B cell (primary cell): ENCODE data around the gene SLC50A1. TPM values are rescaled to one million over a fixed set of nuclear protein-coding genes. Genes with fewer than 3 reads are reported as not detected.

Experiments
- ATAC-seq: fragments of 200-7000 bp; cut with Tn5 transposase; one replicate; pipeline ENCODE4 v1.10.0; 2021; ENCODE audit warnings: low read depth, mild to moderate bottlenecking, moderate number of reproducible peaks, moderate library complexity
- CTCF ChIA-PET: fragments of 350-600 bp; sonication (Branson Sonifier 250); formaldehyde crosslinking; loops from one replicate; lab custom pipeline; 2021; ENCODE audit warnings: antibody characterized with exemption, inconsistent platforms; lab: Charles Lee
- POLR2A ChIA-PET: fragments of 350-600 bp; sonication (Branson Sonifier 250); formaldehyde crosslinking; loops from one replicate; lab custom pipeline; 2021; ENCODE audit warnings: antibody characterized with exemption; lab: Charles Lee
- DNase-seq: peaks from one replicate; pipeline ENCODE4 v3.0.0; 2013
- H2AFZ ChIP-seq: 2 replicates; pipeline ENCODE4 v1.6.1; 2012; ENCODE audit warnings: mild to moderate bottlenecking, low read depth, low read length; ENCODE audit not compliant: insufficient read depth, poor library complexity, severe bottlenecking
- H3K27ac ChIP-seq, 2 donors: 1 replicate in 1 of 2; 2 replicates in 1 of 2; pipeline ENCODE4 v1.5.1; 2012 to 2013; ENCODE audit warnings: low read length in 2 of 2, mild to moderate bottlenecking in 2 of 2, moderate library complexity in 1 of 2
- H3K27me3 ChIP-seq, 4 experiments: fragments of 200-600 bp in 1 of 4; sonication (generic) in 1 of 4; replicated peaks in 1 of 4; 1 replicate in 2 of 4; 2 replicates in 2 of 4; pipeline versions ENCODE4 v1.6.1 to v1.7.0; 2013 to 2016; ENCODE audit warnings: low read length in 3 of 4, mild to moderate bottlenecking in 2 of 4, mixed read lengths in 1 of 4, moderate library complexity in 1 of 4; ENCODE audit not compliant: insufficient read depth in 4 of 4, control insufficient read depth in 3 of 4; ENCODE audit errors: control extremely low read depth in 1 of 4
- H3K36me3 ChIP-seq, 2 experiments: replicated peaks in 1 of 2; 1 replicate in 1 of 2; 2 replicates in 1 of 2; pipeline versions ENCODE4 v1.6.1 to v1.7.1; 2013; ENCODE audit warnings: low read length in 1 of 2; ENCODE audit not compliant: insufficient read depth in 2 of 2, control insufficient read depth in 1 of 2; ENCODE audit errors: control extremely low read depth in 1 of 2, extremely low read depth in 1 of 2
- H3K4me1 ChIP-seq, 2 donors: fragments of 200-600 bp in 1 of 2; sonication (generic) in 1 of 2; 1 replicate in 1 of 2; 2 replicates in 1 of 2; pipeline versions ENCODE4 v1.5.1 to v1.6.1; 2013 to 2017; ENCODE audit warnings: low read length in 2 of 2; ENCODE audit not compliant: control insufficient read depth in 2 of 2, insufficient read depth in 2 of 2
- H3K4me2 ChIP-seq: replicated peaks from 2 replicates; pipeline ENCODE3; 2012; ENCODE audit warnings: mild to moderate bottlenecking, low read depth, low read length; ENCODE audit not compliant: poor library complexity, severe bottlenecking
- H3K4me3 ChIP-seq, 5 experiments: fragments of 200-600 bp in 1 of 5; sonication (generic) in 1 of 5; 1 replicate in 3 of 5; 2 replicates in 2 of 5; pipeline versions ENCODE4 v1.5.1 to v1.7.0; 2011 to 2016; ENCODE audit warnings: low read length in 4 of 5, mild to moderate bottlenecking in 4 of 5, low read depth in 2 of 5, control low read depth in 1 of 5, moderate library complexity in 1 of 5; ENCODE audit not compliant: insufficient read depth in 1 of 5; ENCODE audit errors: control extremely low read depth in 1 of 5, extremely low read depth in 1 of 5
- H3K79me2 ChIP-seq: fragments of 200-600 bp; sonication (generic); one replicate; pipeline ENCODE4 v1.6.0; 2016; ENCODE audit warnings: low read length; ENCODE audit not compliant: control insufficient read depth, insufficient read depth
- H3K9ac ChIP-seq: fragments of 200-600 bp; sonication (generic); 2 replicates; pipeline ENCODE4 v1.6.1; 2017; ENCODE audit warnings: mild to moderate bottlenecking, low read length, moderate library complexity
- H3K9me3 ChIP-seq, 3 donors: one replicate each; pipeline versions ENCODE4 v1.6.1 to v1.7.1; 2013; ENCODE audit warnings: low read length in 2 of 3; ENCODE audit not compliant: control insufficient read depth in 2 of 3, insufficient read depth in 1 of 3; ENCODE audit errors: control extremely low read depth in 1 of 3
- H4K20me1 ChIP-seq: 2 replicates; pipeline ENCODE4 v1.6.0; 2012; ENCODE audit warnings: mild to moderate bottlenecking, low read length; ENCODE audit not compliant: insufficient read depth, control insufficient read depth, poor library complexity, severe bottlenecking
- H3K27ac Mint-ChIP-seq: one replicate; pipeline ENCODE4 v1.8.0; 2021; ENCODE audit warnings: mixed read lengths
- H3K27me3 Mint-ChIP-seq: one replicate; pipeline ENCODE4 v1.8.0; 2021; ENCODE audit warnings: mixed read lengths
- H3K4me1 Mint-ChIP-seq: one replicate; pipeline ENCODE4 v1.8.0; 2021; ENCODE audit warnings: mixed read lengths
- H3K4me3 Mint-ChIP-seq: one replicate; pipeline ENCODE4 v1.8.0; 2021; ENCODE audit warnings: mixed read lengths
- H3K9me3 Mint-ChIP-seq: one replicate; pipeline ENCODE4 v1.8.0; 2022; ENCODE audit warnings: mixed read lengths; ENCODE audit not compliant: insufficient read depth
- CTCF ChIP-seq: fragments of 200-600 bp; IDR thresholded peaks from one replicate; pipeline ENCODE4 v1.8.0; 2022; ENCODE audit warnings: antibody characterized with exemption, mild to moderate bottlenecking
- EZH2 ChIP-seq: IDR thresholded peaks from 2 replicates; pipeline ENCODE4 v1.6.1; 2012; ENCODE audit warnings: borderline replicate concordance, low read depth, mild to moderate bottlenecking, moderate library complexity, low read length; ENCODE audit not compliant: insufficient read depth, poor library complexity, severe bottlenecking
- whole genome bisulfite sequencing: methylation state at CpG from one replicate; pipeline ENCODE4 v1.1.5; 2013; ENCODE audit warnings: missing lambda C conversion rate; ENCODE audit not compliant: insufficient coverage; 5-methylcytosine and 5-hydroxymethylcytosine counted together
- intact Hi-C: fragments of 100-400 bp; cut with micrococcal nuclease; formaldehyde crosslinking; loops from one replicate; pipeline ENCODE4 v1.10.0; 2022
- polyA plus RNA-seq: library from polyadenylated mRNA; depleted of rRNA; stranded (reverse); fragments of >200 nt; gene quantifications from 2 replicates; pipeline ENCODE4 v1.2.3, GENCODE V29; 2012
- total RNA-seq, 2 donors: library from RNA; stranded (reverse); fragments of 120-200 nt in 1 of 2; gene quantifications; 1 replicate in 1 of 2; 2 replicates in 1 of 2; pipeline versions ENCODE4 v1.2.3 to v1.2.4, GENCODE V29; 2013 to 2022

SLC50A1 gene
- total and polyA plus RNA-seq, 2 donors (not counting 1 experiment from before 2014, with no cell fraction given) = 62.8 to 86.8 TPM

DNA sequence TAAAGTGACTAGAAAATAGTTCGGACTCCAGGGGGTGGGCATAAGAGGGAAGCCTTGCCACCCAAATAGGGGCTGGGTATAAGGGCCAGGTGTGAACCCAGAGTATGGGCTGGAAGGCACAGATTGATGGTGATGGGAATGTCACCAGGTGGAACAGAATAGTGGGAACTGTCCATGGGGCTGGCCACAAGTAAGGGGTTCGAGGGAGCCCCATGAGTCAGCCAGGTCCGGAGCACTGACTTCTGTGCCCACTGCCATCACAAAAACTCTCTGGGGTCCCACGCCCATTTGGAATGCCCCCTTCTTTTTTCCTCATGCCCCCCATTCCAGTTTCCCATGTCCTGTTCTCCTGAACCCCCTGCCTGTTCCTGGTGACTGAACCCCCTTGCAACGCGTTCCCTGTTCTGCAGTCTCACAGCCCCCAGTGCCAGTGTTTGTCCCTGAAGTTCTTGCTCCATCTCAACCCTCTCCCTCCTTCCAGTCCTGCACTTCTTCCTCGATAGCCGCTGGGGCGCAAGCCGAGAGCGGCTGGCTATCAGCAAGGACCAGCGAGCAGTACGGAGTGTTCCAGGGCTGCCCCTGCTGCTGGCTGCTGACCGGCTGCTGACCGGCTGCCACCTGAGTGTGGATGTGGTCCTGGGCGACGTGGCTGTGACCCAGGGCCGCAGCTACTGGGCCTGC, 45.9 kb downstream of the SLC50A1 start:
- 97% methylated on average over 18 of the region's 18 CpGs for WGBS
- Histone ChIP-seq H2AFZ (no peak overlapping the region), H3K27me3 (no peaks in the 10 kb centered on the region), H3K79me2 (no peaks in the 10 kb centered on the region), H3K4me1 (peaks cover 18 to 35% of the 10 kb centered on the region in 2 donors), H3K36me3 (no peaks in the 10 kb centered on the region), H3K9me3 (no peaks in the 10 kb centered on the region), H3K9ac (no peak overlapping the region), H4K20me1 (no peaks in the 10 kb centered on the region), H3K27ac (no peak overlapping the region), H3K4me2 (no peak overlapping the region), H3K4me3 (no peak overlapping the region)
- TF ChIP-seq CTCF = no peak
- no peak for TF ChIP-seq EZH2
- no peaks in the 10 kb centered on the region for H3K9me3 Mint-ChIP-seq
- CTCF ChIA-PET = interaction anchor here (1.8 to 12.7 kb wide), 2 partner anchors 14 to 44 kb away, joined by 5 to 196 read pairs; no protein-coding TSS in a partner anchor
- no peak overlapping the region for H3K4me3 Mint-ChIP-seq
- ATAC-seq (no peak), DNase-seq (no peak)
- H3K27ac Mint-ChIP-seq = no peak overlapping the region
- intact Hi-C loops = no loop called here
- POLR2A ChIA-PET = interaction anchor here (0.8 kb wide), 1 partner anchor 82 kb away, joined by 10 read pairs; no protein-coding TSS in a partner anchor
- no peaks in the 10 kb centered on the region for H3K27me3 Mint-ChIP-seq
- H3K4me1 Mint-ChIP-seq = peaks cover 27% of the 10 kb centered on the region

- Histone ChIP-seq H3K27me3 (no peaks in the 10 kb centered on the region), H3K27ac (no peak overlapping the region), H3K4me1 (peaks cover 18 to 32% of the 10 kb centered on the region in 2 donors), H3K36me3 (no peaks in the 10 kb centered on the region), H4K20me1 (no peaks in the 10 kb centered on the region), H3K79me2 (no peaks in the 10 kb centered on the region), H3K9me3 (no peaks in the 10 kb centered on the region), H3K9ac (no peak overlapping the region), H3K4me3 (no peak overlapping the region), H3K4me2 (no peak overlapping the region), H2AFZ (no peak overlapping the region)
- Mint-ChIP-seq H3K27me3 (no peaks in the 10 kb centered on the region), H3K4me3 (no peak overlapping the region), H3K4me1 (peaks cover 24% of the 10 kb centered on the region), H3K27ac (no peak overlapping the region), H3K9me3 (no peaks in the 10 kb centered on the region)
- intact Hi-C loops = no loop called here
- 96% methylated on average over 7 of the region's 7 CpGs for WGBS
- POLR2A ChIA-PET = interaction anchor here (0.8 kb wide), 1 partner anchor 81 kb away, joined by 10 read pairs; no protein-coding TSS in a partner anchor
- no peak for ATAC-seq
- DNase-seq = no peak
- CTCF ChIA-PET = interaction anchor here (12.7 kb wide), 1 partner anchor 13 kb away, joined by 196 read pairs; no protein-coding TSS in a partner anchor
- TF ChIP-seq CTCF (no peak), EZH2 (no peak)
Measured at GRCh38 chr1:155182052-155182550, 46.4 kb downstream of the SLC50A1 start.
